Lower leg skin (tissue), 4 donors: ENCODE results near the gene AGT. TPM values are rescaled to one million over a fixed set of nuclear protein-coding genes. Genes with fewer than 3 reads are reported as not detected.
"Not testable (repeated sequence)": the region's sequence is repeated elsewhere in the genome, so short reads cannot be mapped to it uniquely, and the experiment has no call there.

ENCODE experiments used
- DNase-seq, 2 donors: peaks; one replicate each; pipeline ENCODE4 v3.0.0-alpha.2; 2019; ENCODE audit warnings: low spot score in 2 of 2
- H3K4me3 ChIP-seq: fragments of 200-600 bp; sonication (generic); 2 replicates; pipeline ENCODE4 v1.5.1; 2017; ENCODE audit warnings: mild to moderate bottlenecking, low read depth; ENCODE audit not compliant: poor library complexity, severe bottlenecking
- POLR2A ChIP-seq, 2 donors: fragments of 450-650 bp; IDR thresholded peaks; one replicate each; pipeline ENCODE4 v1.6.1; 2016 to 2017; ENCODE audit warnings: antibody characterized with exemption in 2 of 2, mild to moderate bottlenecking in 1 of 2, moderate library complexity in 1 of 2
- WGBS, 2 donors: methylation state at CpG; one replicate each; pipeline ENCODE4 v1.1.5; 2018; 5-methylcytosine and 5-hydroxymethylcytosine counted together
- intact Hi-C: fragments of 100-400 bp; cut with DNase I; formaldehyde crosslinking; loops from one replicate; pipeline ENCODE4 v1.15.0; 2023; ENCODE audit warnings: low total_unique reads
- total RNA-seq, 4 donors: library from RNA; depleted of rRNA; stranded (reverse); fragments of >200 nt; gene quantifications; one replicate each; pipeline ENCODE4 v1.1.0, GENCODE V29; 2016
- TF ChIP-seq, protein P1 (sequence below), 3 donors: fragments of 450-650 bp; IDR thresholded peaks; one replicate each; pipeline ENCODE4 v1.5.1; 2016; ENCODE audit warnings: antibody characterized with exemption in 3 of 3, mild to moderate bottlenecking in 3 of 3, moderate library complexity in 2 of 3

The AGT gene
- total RNA-seq, 4 donors from 2014 or later: 0.20 to 5.8 (median 1.4) TPM

- intact Hi-C loops: no loop called here
- no peak for TF ChIP-seq POLR2A (IDR thresholded peaks at IDR 0.05)
- TF ChIP-seq, protein P1, sequence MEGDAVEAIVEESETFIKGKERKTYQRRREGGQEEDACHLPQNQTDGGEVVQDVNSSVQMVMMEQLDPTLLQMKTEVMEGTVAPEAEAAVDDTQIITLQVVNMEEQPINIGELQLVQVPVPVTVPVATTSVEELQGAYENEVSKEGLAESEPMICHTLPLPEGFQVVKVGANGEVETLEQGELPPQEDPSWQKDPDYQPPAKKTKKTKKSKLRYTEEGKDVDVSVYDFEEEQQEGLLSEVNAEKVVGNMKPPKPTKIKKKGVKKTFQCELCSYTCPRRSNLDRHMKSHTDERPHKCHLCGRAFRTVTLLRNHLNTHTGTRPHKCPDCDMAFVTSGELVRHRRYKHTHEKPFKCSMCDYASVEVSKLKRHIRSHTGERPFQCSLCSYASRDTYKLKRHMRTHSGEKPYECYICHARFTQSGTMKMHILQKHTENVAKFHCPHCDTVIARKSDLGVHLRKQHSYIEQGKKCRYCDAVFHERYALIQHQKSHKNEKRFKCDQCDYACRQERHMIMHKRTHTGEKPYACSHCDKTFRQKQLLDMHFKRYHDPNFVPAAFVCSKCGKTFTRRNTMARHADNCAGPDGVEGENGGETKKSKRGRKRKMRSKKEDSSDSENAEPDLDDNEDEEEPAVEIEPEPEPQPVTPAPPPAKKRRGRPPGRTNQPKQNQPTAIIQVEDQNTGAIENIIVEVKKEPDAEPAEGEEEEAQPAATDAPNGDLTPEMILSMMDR (IDR thresholded peaks at IDR 0.05): no peak
- 86% methylated on average over 17 of the region's 17 CpGs for WGBS, 2 donors
- no peak overlapping the region for H3K4me3 ChIP-seq
- DNase-seq: no peak
These were observed 12.5 kb downstream of the AGT start for GRCh38 chr1:230701434-230701833.

DNA sequence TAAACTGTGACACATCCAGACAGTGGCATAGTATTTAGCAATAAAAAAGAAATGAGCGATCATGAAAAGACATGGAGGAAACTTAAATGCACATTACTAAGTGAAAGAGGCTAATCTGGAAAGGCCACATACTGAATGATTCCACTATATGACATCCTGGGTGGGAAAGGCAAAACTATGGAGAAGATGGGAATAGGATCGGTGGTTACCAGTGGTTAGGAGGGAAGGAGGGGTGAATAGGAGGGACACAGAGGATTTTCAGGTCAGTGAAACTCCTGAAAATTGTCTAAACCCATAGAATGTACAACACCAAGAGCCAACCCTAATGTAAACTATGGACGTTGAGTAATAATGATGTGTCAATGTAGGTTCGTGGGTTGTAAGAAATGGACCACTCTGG lies 13.8 kb downstream of the AGT start:
- DNase-seq: no peak
- intact Hi-C loops: no loop called here
- WGBS, 2 donors: 91 to 92% methylated on average over 4 of the region's 4 CpGs
- H3K4me3 ChIP-seq: no peak overlapping the region
- TF ChIP-seq, protein P1 (IDR thresholded peaks at IDR 0.05): no peak
- TF ChIP-seq POLR2A (IDR thresholded peaks at IDR 0.05): no peak

DNA sequence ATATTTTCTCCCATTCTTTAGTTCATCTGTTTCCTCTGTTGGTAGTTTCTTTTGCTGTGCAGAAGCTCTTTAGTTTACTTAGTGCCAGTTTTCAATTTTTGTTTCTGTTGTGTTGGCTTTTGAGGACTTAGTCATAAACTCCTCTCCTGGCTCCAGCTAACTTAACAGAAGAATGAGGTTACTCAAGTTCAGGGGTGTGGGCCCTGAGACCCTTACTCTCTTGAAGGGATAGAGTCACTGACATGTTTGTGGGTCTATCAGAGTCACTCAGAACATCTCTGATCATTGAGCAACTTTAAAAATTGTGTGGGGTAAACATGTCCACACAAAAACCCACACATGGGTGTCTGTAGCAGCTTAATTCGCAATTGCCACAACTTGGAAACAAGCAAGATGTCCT lies 14.2 kb downstream of the AGT start:
- intact Hi-C loops: no loop called here
- no peak for DNase-seq
- TF ChIP-seq POLR2A (IDR thresholded peaks at IDR 0.05): no peak
- TF ChIP-seq, protein P1 (IDR thresholded peaks at IDR 0.05): no peak
- H3K4me3 ChIP-seq: no peak overlapping the region
- 89 to 94% methylated on average over 1 of the region's 1 CpG for WGBS, 2 donors

GRCh38 chr1:230698964-230699363 lies 15.0 kb downstream of the AGT start:
- intact Hi-C loops, H3K4me3 ChIP-seq, DNase-seq: not testable (repeated sequence)

DNA sequence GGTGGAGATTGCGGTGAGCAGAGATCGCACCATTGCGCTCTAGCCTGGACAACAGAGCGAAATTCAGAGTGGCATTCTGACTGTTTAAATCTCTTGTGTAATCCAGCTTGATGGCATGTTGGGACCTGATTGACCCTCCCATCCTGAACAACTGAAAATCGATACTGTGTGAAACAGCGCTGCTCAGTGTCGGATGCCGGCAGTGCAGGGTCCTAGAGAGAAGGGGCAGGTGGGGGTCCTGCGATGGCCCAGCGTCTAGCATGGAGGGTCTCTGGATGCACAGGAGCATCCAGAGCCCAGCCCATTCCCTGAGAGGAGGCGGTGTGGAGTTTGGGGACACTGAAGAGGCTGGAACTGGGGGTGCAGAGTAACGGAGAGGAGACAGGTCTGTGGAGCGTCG lies 15.8 kb downstream of the AGT start:
- WGBS, 2 donors: 89 to 92% methylated on average over 14 of the region's 14 CpGs
- no peak for DNase-seq

DNA sequence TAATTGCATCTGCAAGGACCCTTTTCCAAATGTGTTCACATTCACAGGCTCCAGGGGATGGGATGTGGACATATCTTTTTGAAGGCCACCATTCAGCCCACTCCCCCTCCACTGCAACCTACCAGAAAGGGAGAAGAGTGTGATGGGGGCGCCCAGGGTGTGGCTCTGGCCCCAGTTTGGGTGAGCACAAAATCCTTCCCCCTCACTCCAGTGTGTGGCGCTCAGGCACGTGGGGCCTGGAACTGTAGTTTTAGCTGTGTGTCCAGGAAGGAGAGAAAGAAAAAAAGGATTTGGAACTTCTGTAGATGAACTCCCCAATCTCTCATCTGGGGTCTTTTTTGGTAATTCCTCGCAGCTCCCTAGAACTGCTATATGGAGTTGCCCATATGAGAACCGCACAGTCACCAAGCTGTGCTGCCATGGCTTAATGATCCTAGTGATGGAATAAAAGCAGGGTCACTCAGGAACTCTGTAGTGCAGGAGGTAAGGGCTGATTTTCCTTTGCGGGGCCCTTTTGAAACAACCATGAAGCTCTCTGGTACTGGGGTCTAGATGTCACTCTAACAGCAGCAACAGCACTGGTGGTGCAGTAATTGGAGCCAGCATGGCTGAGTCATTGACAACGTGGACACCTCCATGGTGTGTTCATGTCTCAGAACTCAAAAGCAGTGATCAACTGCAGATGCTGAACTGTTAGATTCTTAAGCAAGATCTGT lies 17.0 kb downstream of the AGT start:
- no peak for DNase-seq
- TF ChIP-seq, protein P1 (IDR thresholded peaks at IDR 0.05): no peak
- H3K4me3 ChIP-seq: no peak overlapping the region
- 76 to 83% methylated on average over 7 of the region's 7 CpGs for WGBS, 2 donors
- intact Hi-C loops: no loop called here

More for the DNA sequence above, 15.8 kb downstream of the AGT start:
- TF ChIP-seq POLR2A (IDR thresholded peaks at IDR 0.05): no peak
- TF ChIP-seq, protein P1 (IDR thresholded peaks at IDR 0.05): no peak
- intact Hi-C loops: no loop called here
- no peak overlapping the region for H3K4me3 ChIP-seq
